ENCODE data around the gene SFPQ.

SFPQ gene

DNA sequence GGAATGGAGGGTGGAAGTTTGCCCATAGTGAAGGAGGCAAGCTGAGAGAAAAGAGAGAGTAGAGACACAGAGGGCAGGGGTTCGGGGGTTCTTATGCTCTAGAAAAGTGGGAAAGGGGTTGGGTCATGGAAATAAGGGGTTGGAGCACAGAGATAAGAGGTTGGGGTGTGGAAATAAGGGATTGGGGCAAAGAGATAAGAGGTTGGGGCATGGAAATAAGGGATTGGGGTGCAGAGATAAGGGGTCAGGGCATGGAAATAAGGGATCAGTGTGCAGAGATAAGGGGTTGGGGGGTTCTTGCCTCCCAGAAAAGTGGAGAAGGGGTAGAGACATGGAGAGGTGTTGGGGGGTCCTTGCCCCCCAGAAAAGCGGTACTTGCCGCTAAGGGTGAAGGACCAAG is 56.2 kb downstream of the SFPQ start:
- ATAC-seq, result no peak

Data from activated CD4-positive, CD25-positive, alpha-beta regulatory T cell treated with anti-CD3 and anti-CD28 coated beads, Interleukin-2, amount 50 U/mL, for 24 hours (primary cell).